Central memory CD4-positive, alpha-beta T cell (primary cell): ENCODE measurements around the gene DCXR.

ENCODE experiments used
- DNase-seq: peaks from one replicate; pipeline ENCODE4 v3.0.0; 2022

DCXR gene

GRCh38 chr17:81995463-81996231, 41.9 kb downstream of the DCXR start:
- no peak for DNase-seq

- no peak for DNase-seq
Measured at GRCh38 chr17:81994593-81995462, 42.7 kb downstream of the DCXR start.

GRCh38 chr17:81993729-81994592, 43.5 kb downstream of the DCXR start:
- no peak for DNase-seq

- DNase-seq, result no peak
Measured at GRCh38 chr17:81992306-81993102, 45.0 kb downstream of the DCXR start.

GRCh38 chr17:81991684-81992305, 45.7 kb downstream of the DCXR start:
- DNase-seq, result no peak

- DNase-seq, result no peak
Measured at GRCh38 chr17:81990836-81991683, 46.4 kb downstream of the DCXR start.

GRCh38 chr17:81987161-81987770, 50.2 kb downstream of the DCXR start:
- no peak for DNase-seq

- no peak for DNase-seq
Measured at GRCh38 chr17:81986606-81987005, 50.9 kb downstream of the DCXR start.
